ENCODE data around the gene HTR3E.

Gene HTR3E

GRCh38 chr3:184078851-184079250, 18.0 kb upstream of the HTR3E start:
- TF ChIP-seq CTCF (IDR thresholded peaks at IDR 0.05; ENCODE audit: control insufficient read depth, extremely low read depth, insufficient read depth) = no peak
- DNase-seq (ENCODE audit: low read depth) = no peak
- no peak overlapping the region for H3K4me3 ChIP-seq (ENCODE audit: low read depth, low read length)

- no peak overlapping the region for H3K4me3 ChIP-seq (ENCODE audit: low read depth, low read length)
- DNase-seq (ENCODE audit: low read depth) = no peak
- TF ChIP-seq CTCF (IDR thresholded peaks at IDR 0.05; ENCODE audit: control insufficient read depth, extremely low read depth, insufficient read depth) = no peak
These were observed 15.6 kb upstream of the HTR3E start for GRCh38 chr3:184081116-184081830.

GRCh38 chr3:184082034-184082433, 14.8 kb upstream of the HTR3E start:
- no peak for DNase-seq (ENCODE audit: low read depth)
- no peak for TF ChIP-seq CTCF (IDR thresholded peaks at IDR 0.05; ENCODE audit: control insufficient read depth, extremely low read depth, insufficient read depth)
- H3K4me3 ChIP-seq (ENCODE audit: low read depth, low read length) = no peak overlapping the region

DNA sequence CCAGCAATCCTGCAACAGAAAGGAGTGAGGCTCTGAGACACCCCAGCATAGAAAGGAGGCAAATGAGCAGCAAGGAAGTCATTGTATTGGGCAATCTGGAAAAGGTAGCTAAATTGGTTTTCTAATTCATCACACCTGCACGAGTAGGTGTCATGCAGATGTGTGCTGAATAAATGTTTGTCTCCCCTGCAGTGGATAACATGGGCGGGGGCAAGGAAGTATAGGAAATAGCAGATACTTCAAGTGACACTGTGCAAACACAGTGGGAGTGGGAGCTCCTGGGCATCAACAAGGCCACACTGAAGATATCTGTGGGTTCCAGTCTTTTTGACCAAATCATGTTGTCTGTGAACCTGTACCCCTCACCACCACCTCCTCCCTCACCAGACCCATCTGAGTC, 14.4 kb upstream of the HTR3E start:
- no peak for TF ChIP-seq CTCF (IDR thresholded peaks at IDR 0.05; ENCODE audit: control insufficient read depth, extremely low read depth, insufficient read depth)
- DNase-seq (ENCODE audit: low read depth) = no peak
- no peak overlapping the region for H3K4me3 ChIP-seq (ENCODE audit: low read depth, low read length)

- H3K4me3 ChIP-seq (ENCODE audit: low read depth, low read length) = no peak overlapping the region
- no peak for TF ChIP-seq CTCF (IDR thresholded peaks at IDR 0.05; ENCODE audit: control insufficient read depth, extremely low read depth, insufficient read depth)
- no peak for DNase-seq (ENCODE audit: low read depth)
These were observed 11.4 kb upstream of the HTR3E start for GRCh38 chr3:184085389-184085852.

DNA sequence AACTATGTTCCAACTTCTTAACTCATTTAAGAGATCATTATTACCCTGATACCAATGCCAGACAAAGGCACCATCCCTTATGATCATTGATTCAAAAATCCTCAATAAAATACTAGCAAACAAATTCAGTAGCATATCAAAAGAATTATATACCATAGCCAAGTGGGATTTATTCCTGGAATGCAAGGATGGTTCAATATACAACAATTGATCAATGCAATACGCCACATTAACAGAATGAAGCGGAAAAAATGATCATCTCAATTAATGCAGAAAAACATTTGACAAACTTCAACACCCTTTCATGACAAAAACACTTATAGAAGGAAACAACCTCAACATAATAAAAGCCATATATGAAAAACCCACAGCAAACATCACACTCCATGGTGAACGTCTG, 4.7 kb upstream of the HTR3E start:
- TF ChIP-seq CTCF (IDR thresholded peaks at IDR 0.05; ENCODE audit: control insufficient read depth, extremely low read depth, insufficient read depth) = no peak
- no peak for DNase-seq (ENCODE audit: low read depth)

DNA sequence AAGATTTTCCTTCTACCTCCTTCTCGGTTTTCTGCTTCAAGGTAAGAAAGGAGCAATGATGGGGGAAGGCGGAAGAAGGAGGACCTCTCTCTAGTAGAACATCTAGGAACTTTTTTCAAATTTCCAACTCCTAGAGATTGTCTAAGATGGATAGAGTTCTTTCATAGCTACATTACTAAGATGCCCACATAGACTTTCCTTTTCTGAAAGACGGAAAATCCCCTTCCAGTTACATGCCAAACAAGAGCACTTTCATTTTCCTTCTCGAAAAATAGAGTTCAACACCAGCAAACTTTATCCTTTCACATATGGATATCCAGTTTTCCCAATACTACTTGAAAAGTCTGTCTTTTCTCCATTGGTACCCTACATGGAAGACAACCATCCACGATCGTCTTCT, 692 bp downstream of the HTR3E start:
- no peak for TF ChIP-seq CTCF (IDR thresholded peaks at IDR 0.05; ENCODE audit: control insufficient read depth, extremely low read depth, insufficient read depth)
- no peak for DNase-seq (ENCODE audit: low read depth)
- H3K4me3 ChIP-seq (ENCODE audit: low read depth, low read length) = no peak overlapping the region

More for the DNA sequence above, 4.7 kb upstream of the HTR3E start:
- H3K4me3 ChIP-seq (ENCODE audit: low read depth, low read length) = no peak overlapping the region

Data from LNCaP clone FGC (cell line).